Measurements from ENCODE around the gene ZNF493. TPM values are rescaled to one million over a fixed set of nuclear protein-coding genes. Genes with fewer than 3 reads are reported as not detected.

Gene ZNF493
- polyA plus RNA-seq (2011; rRNA removed) (3.9 and 5.0 TPM in 2 replicates), polyA minus RNA-seq (2011; rRNA and poly(A)+ RNA removed) (6.3 and 9.1 TPM in 2 replicates)

DNA sequence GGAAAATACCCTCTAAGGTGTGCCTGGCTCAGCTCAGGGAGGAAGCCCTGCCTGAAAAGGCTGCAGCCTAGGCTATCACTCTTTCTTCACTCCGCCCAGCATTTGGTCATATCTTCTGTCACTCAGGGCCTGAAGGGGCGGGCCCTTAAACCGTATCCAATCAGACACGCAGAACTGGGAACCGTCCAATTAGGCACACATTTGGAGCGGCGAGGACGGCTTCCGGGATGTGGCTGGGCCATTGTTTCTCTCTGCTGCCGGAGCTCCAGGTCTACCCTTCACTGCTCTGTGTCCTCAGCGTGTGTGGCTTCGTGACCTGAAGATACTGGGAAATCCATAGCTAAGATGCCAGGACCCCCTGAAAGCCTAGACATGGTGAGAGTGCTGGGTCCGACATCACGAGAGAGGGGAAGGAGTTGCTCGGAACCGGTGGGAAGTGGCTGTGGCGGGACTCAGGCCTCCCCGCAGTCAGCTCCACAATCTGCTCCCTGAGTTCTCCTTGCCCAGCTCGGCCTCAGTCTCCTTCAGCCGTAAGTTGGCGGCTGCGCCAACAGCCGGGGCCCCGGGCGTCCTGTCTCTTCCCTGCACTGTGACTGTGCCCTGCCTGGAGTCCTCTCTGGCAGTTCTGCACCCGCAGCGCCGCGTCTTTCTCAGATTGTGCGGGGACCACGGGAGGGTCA lies at the start of gene ZNF493:
Gene ZNF493 (plus strand): TSS at position 241 of the 680 bp plus-strand sequence. CDS start 105 bp downstream, at position 346.
- peak within 1 kb of the TSS; percentile 78 for H3K4me3 ChIP-seq (ENCODE audit: low read depth, low read length)
- H3K27me3 ChIP-seq (ENCODE audit: control insufficient read depth, insufficient read depth, low read length) = no peaks in the 10 kb centered on the region
- TF ChIP-seq, protein P1, sequence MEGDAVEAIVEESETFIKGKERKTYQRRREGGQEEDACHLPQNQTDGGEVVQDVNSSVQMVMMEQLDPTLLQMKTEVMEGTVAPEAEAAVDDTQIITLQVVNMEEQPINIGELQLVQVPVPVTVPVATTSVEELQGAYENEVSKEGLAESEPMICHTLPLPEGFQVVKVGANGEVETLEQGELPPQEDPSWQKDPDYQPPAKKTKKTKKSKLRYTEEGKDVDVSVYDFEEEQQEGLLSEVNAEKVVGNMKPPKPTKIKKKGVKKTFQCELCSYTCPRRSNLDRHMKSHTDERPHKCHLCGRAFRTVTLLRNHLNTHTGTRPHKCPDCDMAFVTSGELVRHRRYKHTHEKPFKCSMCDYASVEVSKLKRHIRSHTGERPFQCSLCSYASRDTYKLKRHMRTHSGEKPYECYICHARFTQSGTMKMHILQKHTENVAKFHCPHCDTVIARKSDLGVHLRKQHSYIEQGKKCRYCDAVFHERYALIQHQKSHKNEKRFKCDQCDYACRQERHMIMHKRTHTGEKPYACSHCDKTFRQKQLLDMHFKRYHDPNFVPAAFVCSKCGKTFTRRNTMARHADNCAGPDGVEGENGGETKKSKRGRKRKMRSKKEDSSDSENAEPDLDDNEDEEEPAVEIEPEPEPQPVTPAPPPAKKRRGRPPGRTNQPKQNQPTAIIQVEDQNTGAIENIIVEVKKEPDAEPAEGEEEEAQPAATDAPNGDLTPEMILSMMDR (IDR thresholded peaks at IDR 0.05; ENCODE audit: insufficient read depth, low read depth, low read length) = no peak
- H3K36me3 ChIP-seq (ENCODE audit: control insufficient read depth, insufficient read depth, low read length) = no peaks in the 10 kb centered on the region
- ChIA-PET CTCF (no interaction called here), POLR2A (no interaction called here)
- peak; percentile 68 for DNase-seq (ENCODE audit: low read depth)

DNA sequence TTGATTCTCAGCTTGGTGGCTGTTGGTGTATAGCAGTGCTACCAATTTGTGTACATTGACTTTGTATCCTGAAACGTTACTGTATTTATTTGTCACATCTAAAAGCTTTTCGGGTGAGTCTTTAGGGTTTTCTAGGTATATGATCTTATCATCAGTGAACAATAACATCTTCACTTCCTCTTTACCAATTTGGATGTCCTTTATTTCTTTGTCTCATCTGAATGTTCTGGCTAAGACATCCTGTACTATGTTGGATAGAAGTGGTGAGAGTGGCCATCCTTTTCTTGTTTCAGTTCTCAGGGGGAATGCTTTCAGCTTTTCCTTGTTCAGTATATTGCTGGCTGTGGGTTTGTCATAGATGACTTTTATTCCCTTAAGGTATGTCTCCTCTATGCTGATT lies 44.1 kb upstream of the ZNF493 start:
- ChIA-PET CTCF (no interaction called here), POLR2A (no interaction called here)
- no peak for DNase-seq (ENCODE audit: low read depth)
- no peaks in the 10 kb centered on the region for H3K27me3 ChIP-seq (ENCODE audit: control insufficient read depth, insufficient read depth, low read length)
- no peak overlapping the region for H3K4me3 ChIP-seq (ENCODE audit: low read depth, low read length)
- TF ChIP-seq, protein P1 (IDR thresholded peaks at IDR 0.05; ENCODE audit: insufficient read depth, low read depth, low read length) = no peak
- H3K36me3 ChIP-seq (ENCODE audit: control insufficient read depth, insufficient read depth, low read length) = no peaks in the 10 kb centered on the region

DNA sequence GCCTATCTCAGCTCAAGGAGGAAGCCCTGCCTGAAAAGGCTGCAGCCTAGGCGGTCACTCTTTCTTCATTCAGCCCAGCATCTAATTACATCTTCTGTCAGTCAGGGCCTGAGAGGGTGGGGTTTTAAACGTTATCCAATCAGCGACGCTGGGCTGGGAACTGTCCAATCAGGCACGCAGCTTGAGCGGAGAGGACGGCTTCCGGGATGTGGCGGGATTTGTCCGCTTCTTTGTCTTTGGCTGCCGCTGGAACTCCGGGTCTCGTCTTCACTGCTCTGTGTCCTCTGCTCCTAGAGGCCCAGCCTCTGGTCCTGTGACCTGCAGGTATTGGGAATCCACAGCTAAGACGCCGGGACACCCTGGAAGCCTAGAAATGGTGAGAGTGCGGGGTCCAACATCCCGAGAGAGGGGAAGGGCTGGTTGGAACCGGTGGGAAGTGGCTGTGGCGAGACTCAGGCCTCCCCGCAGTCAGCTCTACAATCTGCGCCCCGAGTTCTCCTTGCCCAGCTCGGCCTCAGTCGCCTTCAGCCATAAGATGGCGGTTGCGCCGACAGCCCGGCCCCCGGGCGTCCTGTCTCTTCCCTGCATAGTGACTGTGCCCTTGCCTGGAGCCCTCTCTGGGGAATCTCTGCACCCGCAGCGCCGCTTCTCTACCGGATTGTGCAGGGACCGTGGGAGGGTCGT lies 38.0 kb upstream of the ZNF493 start, which contains the start of gene ZNF738:
Gene ZNF738 (plus strand): TSS at position 233 of the 684 bp plus-strand sequence. CDS start 141 bp downstream, at position 374.
- CTCF ChIA-PET = interaction anchor here (0.5 to 1.2 kb wide), 3 partner anchors 16 to 472 kb away, joined by 3 read pairs; partner anchors contain the start of gene ZNF708
- peak within 1 kb of the TSS; percentile 88 for H3K4me3 ChIP-seq (ENCODE audit: low read depth, low read length)
- POLR2A ChIA-PET = interaction anchor here (1.6 kb wide), 1 partner anchor 30 kb away, joined by 7 read pairs; the partner anchor contains the start of gene ZNF708

DNA sequence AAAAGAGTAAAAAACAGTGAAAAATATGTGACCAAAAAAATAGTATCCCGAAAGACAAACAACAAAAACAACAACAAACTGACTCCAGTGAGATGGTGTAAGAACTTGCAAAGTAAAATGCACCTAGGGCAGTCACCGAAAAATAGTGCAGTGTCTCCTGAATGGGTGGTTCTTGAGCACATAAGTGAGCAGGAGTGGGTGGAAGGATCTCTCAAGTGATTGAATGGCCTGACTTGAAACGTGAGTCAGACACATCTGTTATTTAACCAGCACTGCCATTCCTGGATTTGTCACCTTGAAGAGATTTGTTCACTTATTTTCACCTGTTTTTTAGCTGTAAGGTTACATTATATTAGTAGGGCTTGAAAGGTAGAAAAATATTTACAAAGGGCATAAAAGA lies 34.6 kb upstream of the ZNF493 start:
- DNase-seq (ENCODE audit: low read depth) = no peak
- peaks cover 2% of the 10 kb centered on the region; the same call in 1 of the 2 replicates for H3K36me3 ChIP-seq (ENCODE audit: control insufficient read depth, insufficient read depth, low read length)
- ChIA-PET POLR2A (no interaction called here), CTCF (no interaction called here)
- TF ChIP-seq, protein P1 (IDR thresholded peaks at IDR 0.05; ENCODE audit: insufficient read depth, low read depth, low read length) = no peak
- no peak overlapping the region for H3K4me3 ChIP-seq (ENCODE audit: low read depth, low read length)
- H3K27me3 ChIP-seq (ENCODE audit: control insufficient read depth, insufficient read depth, low read length) = no peaks in the 10 kb centered on the region

More for the DNA sequence above, 38.0 kb upstream of the ZNF493 start, which contains the start of gene ZNF738:
- no peaks in the 10 kb centered on the region for H3K27me3 ChIP-seq (ENCODE audit: control insufficient read depth, insufficient read depth, low read length)
- TF ChIP-seq, protein P1 (IDR thresholded peaks at IDR 0.05; ENCODE audit: insufficient read depth, low read depth, low read length) = 0 out of 2 replicates have a peak, but pooled peaks have one; percentile 14
- DNase-seq (ENCODE audit: low read depth) = peak; percentile 80
- H3K36me3 ChIP-seq (ENCODE audit: control insufficient read depth, insufficient read depth, low read length) = peaks cover 2% of the 10 kb centered on the region; the same call in 1 of the 2 replicates

DNA sequence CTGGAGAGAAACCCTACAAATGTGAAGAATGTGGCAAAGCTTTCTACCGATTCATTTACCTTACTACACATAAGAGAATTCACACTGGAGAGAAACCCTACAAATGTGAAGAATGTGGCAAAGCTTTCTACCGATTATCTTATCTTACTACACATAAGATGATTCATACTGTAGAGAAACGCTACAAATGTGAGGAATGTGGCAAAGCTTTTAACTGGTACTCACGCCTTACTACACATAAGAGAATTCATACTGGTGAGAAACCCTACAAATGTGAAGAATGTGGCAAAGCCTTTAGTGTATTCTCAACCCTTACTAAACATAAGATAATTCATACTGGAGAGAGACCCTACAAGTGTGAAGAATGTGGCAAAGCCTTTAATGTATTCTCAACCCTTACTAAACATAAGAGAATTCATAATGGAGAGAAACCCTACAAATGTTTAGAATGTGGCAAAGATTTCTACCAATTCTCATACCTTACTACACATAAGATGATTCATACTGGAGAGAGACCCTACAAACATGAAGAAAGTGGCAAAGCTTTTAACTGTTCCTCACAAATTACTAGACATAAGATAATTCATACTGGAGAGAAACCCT lies 12.9 kb upstream of the ZNF493 start:
- no peak for DNase-seq (ENCODE audit: low read depth)
- Histone ChIP-seq H3K27me3 (ENCODE audit: control insufficient read depth, insufficient read depth, low read length) (no peaks in the 10 kb centered on the region), H3K36me3 (ENCODE audit: control insufficient read depth, insufficient read depth, low read length) (no peaks in the 10 kb centered on the region), H3K4me3 (ENCODE audit: low read depth, low read length) (no peak overlapping the region)
- CTCF ChIA-PET = no interaction called here
- POLR2A ChIA-PET = no interaction called here
- TF ChIP-seq, protein P1 (IDR thresholded peaks at IDR 0.05; ENCODE audit: insufficient read depth, low read depth, low read length) = no peak
